WTC11 (cell line): Measurements from ENCODE around the gene TBC1D12. TPM values are rescaled to one million over a fixed set of nuclear protein-coding genes. Genes with fewer than 3 reads are reported as not detected.
A peak's percentile ranks its signal among the peaks of the same experiment; 100 is the strongest.

Experiments used
- ATAC-seq: fragments of 200-7000 bp; cut with Tn5 transposase; 2 replicates; pipeline ENCODE4 v1.10.0; 2021; ENCODE audit warnings: mild to moderate bottlenecking, moderate library complexity
- CTCF ChIA-PET: fragments of 300-600 bp; sonication (Branson Sonifier 250); formaldehyde crosslinking; loops from one replicate; lab custom pipeline; 2021; ENCODE audit warnings: antibody characterized with exemption; lab: Charles Lee
- POLR2A ChIA-PET: fragments of 350-600 bp; sonication (Branson Sonifier 250); formaldehyde crosslinking; loops from one replicate; lab custom pipeline; 2021; ENCODE audit warnings: antibody characterized with exemption; lab: Charles Lee
- DNase-seq: peaks from one replicate; pipeline ENCODE4 v3.0.0; 2021; ENCODE audit warnings: low spot score
- H3K27ac Mint-ChIP-seq: 2 replicates; pipeline ENCODE4 v1.8.0; 2021; ENCODE audit warnings: mixed read lengths
- H3K27me3 Mint-ChIP-seq: 2 replicates; pipeline ENCODE4 v1.8.0; 2021; ENCODE audit warnings: low read depth, mild to moderate bottlenecking, moderate library complexity, mixed read lengths
- H3K36me3 Mint-ChIP-seq: 2 replicates; pipeline ENCODE4 v1.8.0; 2021; ENCODE audit warnings: mixed read lengths
- H3K4me1 Mint-ChIP-seq: 2 replicates; pipeline ENCODE4 v1.8.0; 2022; ENCODE audit warnings: mixed read lengths
- H3K4me3 Mint-ChIP-seq: 2 replicates; pipeline ENCODE4 v1.8.0; 2021; ENCODE audit warnings: mild to moderate bottlenecking, moderate library complexity, mixed read lengths
- H3K9me3 Mint-ChIP-seq: 2 replicates; pipeline ENCODE4 v1.8.0; 2021; ENCODE audit warnings: mixed read lengths
- CREB1 ChIP-seq: sonication (generic); formaldehyde crosslinking; IDR thresholded peaks from 2 replicates; pipeline ENCODE4 v1.8.0; 2023; ENCODE audit warnings: mild to moderate bottlenecking, missing genetic modification reagents
- CTCF ChIP-seq: fragments of 200-600 bp; IDR thresholded peaks from 2 replicates; pipeline ENCODE4 v1.8.0; 2022; ENCODE audit warnings: antibody characterized with exemption
- EMX1 ChIP-seq: fragments of 250-450 bp; sonication (Bioruptor Pico); IDR thresholded peaks from 2 replicates; pipeline ENCODE4 v1.8.0; 2021; ENCODE audit warnings: mild to moderate bottlenecking
- ERG ChIP-seq: fragments of 250-450 bp; sonication (Bioruptor Pico); IDR thresholded peaks from 2 replicates; pipeline ENCODE4 v1.8.0; 2021; ENCODE audit warnings: mild to moderate bottlenecking
- ESRRA ChIP-seq: sonication (generic); formaldehyde crosslinking; IDR thresholded peaks from 2 replicates; pipeline ENCODE4 v1.8.1; 2022; ENCODE audit warnings: mild to moderate bottlenecking, missing genetic modification reagents, borderline replicate concordance
- FOXJ3 ChIP-seq: sonication (generic); formaldehyde crosslinking; IDR thresholded peaks from 2 replicates; pipeline ENCODE4 v1.9.0; 2021; ENCODE audit warnings: missing genetic modification reagents, mild to moderate bottlenecking, borderline replicate concordance
- FOXK1 ChIP-seq: sonication (generic); formaldehyde crosslinking; IDR thresholded peaks from 2 replicates; pipeline ENCODE4 v1.8.0; 2022; ENCODE audit warnings: mild to moderate bottlenecking, moderate library complexity, missing genetic modification reagents
- FOXP1 ChIP-seq: sonication (generic); formaldehyde crosslinking; IDR thresholded peaks from 2 replicates; pipeline ENCODE4 v1.8.0; 2022; ENCODE audit warnings: missing genetic modification reagents, mild to moderate bottlenecking, moderate library complexity, borderline replicate concordance
- GABPB1 ChIP-seq: sonication (generic); formaldehyde crosslinking; IDR thresholded peaks from 2 replicates; pipeline ENCODE4 v1.8.1; 2023; ENCODE audit warnings: mild to moderate bottlenecking, missing genetic modification reagents
- GRHL2 ChIP-seq: fragments of 250-450 bp; sonication (Bioruptor Pico); IDR thresholded peaks from 2 replicates; pipeline ENCODE4 v1.8.0; 2022; ENCODE audit warnings: mild to moderate bottlenecking, moderate library complexity; ENCODE audit not compliant: insufficient replicate concordance, severe bottlenecking
- MXD4 ChIP-seq: fragments of 250-450 bp; sonication (Bioruptor Pico); IDR thresholded peaks from 2 replicates; pipeline ENCODE4 v1.8.0; 2021; ENCODE audit warnings: mild to moderate bottlenecking, moderate library complexity, borderline replicate concordance
- NFE2L1 ChIP-seq: sonication (generic); formaldehyde crosslinking; IDR thresholded peaks from 2 replicates; pipeline ENCODE4 v1.8.1; 2023; ENCODE audit warnings: missing genetic modification reagents
- NFYB ChIP-seq: sonication (generic); formaldehyde crosslinking; conservative IDR thresholded peaks from 2 replicates; pipeline ENCODE4 v1.8.0; 2022; ENCODE audit warnings: low read depth, missing genetic modification reagents
- NR3C1 ChIP-seq: sonication (generic); formaldehyde crosslinking; conservative IDR thresholded peaks from 2 replicates; pipeline ENCODE4 v1.8.1; 2023; ENCODE audit warnings: low read depth, mild to moderate bottlenecking, missing genetic modification reagents
- RORB ChIP-seq: fragments of 250-450 bp; sonication (Bioruptor Pico); IDR thresholded peaks from 2 replicates; pipeline ENCODE4 v1.9.0; 2021; ENCODE audit warnings: mild to moderate bottlenecking
- SP1 ChIP-seq: sonication (generic); formaldehyde crosslinking; conservative IDR thresholded peaks from 2 replicates; pipeline ENCODE4 v1.8.1; 2022; ENCODE audit warnings: missing genetic modification reagents
- TCF7 ChIP-seq: sonication (generic); formaldehyde crosslinking; IDR thresholded peaks from 2 replicates; pipeline ENCODE4 v1.8.0; 2022; ENCODE audit warnings: mild to moderate bottlenecking, low read depth, missing genetic modification reagents, moderate library complexity
- TEAD1 ChIP-seq: sonication (generic); formaldehyde crosslinking; IDR thresholded peaks from 2 replicates; pipeline ENCODE4 v1.8.0; 2022; ENCODE audit warnings: mild to moderate bottlenecking, missing genetic modification reagents
- TP53 ChIP-seq: sonication (generic); formaldehyde crosslinking; IDR thresholded peaks from 2 replicates; pipeline ENCODE4 v1.8.1; 2023; ENCODE audit warnings: mild to moderate bottlenecking, missing genetic modification reagents
- ZNF671 ChIP-seq: fragments of 250-450 bp; sonication (Bioruptor Pico); IDR thresholded peaks from 2 replicates; pipeline ENCODE4 v1.8.0; 2021; ENCODE audit warnings: mild to moderate bottlenecking
- total RNA-seq: library from RNA; stranded (reverse); gene quantifications from 3 replicates; pipeline ENCODE4 v1.2.3, GENCODE V29; 2021
- TF ChIP-seq, protein P1 (sequence below): sonication (generic); formaldehyde crosslinking; IDR thresholded peaks from 2 replicates; pipeline ENCODE4 v1.8.0; 2023; ENCODE audit warnings: mild to moderate bottlenecking, missing genetic modification reagents
- TF ChIP-seq, protein P2 (sequence below): sonication (generic); formaldehyde crosslinking; IDR thresholded peaks from 2 replicates; pipeline ENCODE4 v1.8.1; 2022; ENCODE audit warnings: mild to moderate bottlenecking, missing genetic modification reagents, moderate library complexity, borderline replicate concordance
- TF ChIP-seq, protein P3 (sequence below): sonication (generic); formaldehyde crosslinking; IDR thresholded peaks from 2 replicates; pipeline ENCODE4 v1.8.1; 2023; ENCODE audit warnings: mild to moderate bottlenecking, moderate library complexity, missing genetic modification reagents

Gene TBC1D12
- total RNA-seq, 1 experiment from 2014 or later: 2.2 TPM

DNA sequence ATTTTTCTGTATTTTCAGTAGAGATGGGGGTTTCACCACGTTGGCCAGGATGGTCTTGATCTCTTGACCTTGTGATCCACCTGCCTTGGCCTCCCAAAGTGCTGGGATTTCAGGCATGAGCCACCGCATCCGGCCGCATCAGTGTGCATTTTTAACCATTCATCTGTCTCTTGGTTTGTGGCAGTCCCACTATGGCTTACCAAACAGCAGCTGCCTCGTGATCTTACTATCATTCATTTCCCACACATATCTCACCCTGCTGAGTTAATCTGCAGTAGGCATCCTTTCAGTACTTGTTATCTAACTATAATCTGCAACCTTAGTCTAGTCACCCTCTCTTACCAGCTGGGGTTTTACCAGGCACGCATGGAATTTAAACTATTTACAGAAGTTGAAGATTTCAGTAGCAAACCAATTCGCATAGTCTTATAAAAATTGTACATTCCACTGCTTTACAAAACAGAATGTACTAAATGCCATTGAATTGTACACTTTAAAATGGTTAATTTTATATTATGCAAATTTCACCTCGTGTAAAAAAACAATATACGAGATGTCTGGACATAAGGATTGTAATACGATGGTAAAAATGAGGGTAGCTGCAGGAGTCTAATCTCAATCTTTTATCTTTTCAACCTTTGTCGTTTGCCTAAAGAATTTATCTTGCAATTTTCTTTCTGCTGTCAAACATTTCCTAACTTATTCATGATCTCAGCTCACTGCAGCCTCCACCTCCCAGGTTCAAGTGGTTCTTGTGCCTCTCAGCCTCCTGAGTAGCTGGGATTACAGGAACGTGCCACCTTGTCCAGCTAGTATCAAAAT lies 4.6 kb upstream of the TBC1D12 start:
- Mint-ChIP-seq H3K36me3 (no peaks in the 10 kb centered on the region), H3K27ac (no peak overlapping the region)
- no peak for ATAC-seq
- TF ChIP-seq GRHL2 (CRISPR knock-in tag): no peak
- TF ChIP-seq, all 79 proteins: peak for 0
- ChIA-PET POLR2A (no interaction called here), CTCF (no interaction called here)
- H3K27me3 Mint-ChIP-seq: peaks cover 12% of the 10 kb centered on the region
- DNase-seq: no peak
- H3K9me3 Mint-ChIP-seq: peaks cover 8% of the 10 kb centered on the region; the same call in 1 of the 2 replicates
- peaks cover 16% of the 10 kb centered on the region for H3K4me1 Mint-ChIP-seq
- H3K4me3 Mint-ChIP-seq: no peak overlapping the region

GRCh38 chr10:94398762-94399161 lies 3.6 kb upstream of the TBC1D12 start:
- Mint-ChIP-seq H3K9me3 (peaks cover 8% of the 10 kb centered on the region; the same call in 1 of the 2 replicates), H3K27me3 (peaks cover 16% of the 10 kb centered on the region), H3K4me1 (peaks cover 16% of the 10 kb centered on the region), H3K27ac (no peak overlapping the region), H3K36me3 (no peaks in the 10 kb centered on the region), H3K4me3 (no peak overlapping the region)
- no peak for DNase-seq
- ChIA-PET POLR2A (no interaction called here), CTCF (no interaction called here)
- no peak for ATAC-seq
- TF ChIP-seq RORB (CRISPR knock-in tag): no peak
- TF ChIP-seq TCF7: no peak
- TF ChIP-seq NFYB (CRISPR knock-in tag): no peak
- no peak for TF ChIP-seq CREB1 (CRISPR knock-in tag)
- TF ChIP-seq, protein P1, sequence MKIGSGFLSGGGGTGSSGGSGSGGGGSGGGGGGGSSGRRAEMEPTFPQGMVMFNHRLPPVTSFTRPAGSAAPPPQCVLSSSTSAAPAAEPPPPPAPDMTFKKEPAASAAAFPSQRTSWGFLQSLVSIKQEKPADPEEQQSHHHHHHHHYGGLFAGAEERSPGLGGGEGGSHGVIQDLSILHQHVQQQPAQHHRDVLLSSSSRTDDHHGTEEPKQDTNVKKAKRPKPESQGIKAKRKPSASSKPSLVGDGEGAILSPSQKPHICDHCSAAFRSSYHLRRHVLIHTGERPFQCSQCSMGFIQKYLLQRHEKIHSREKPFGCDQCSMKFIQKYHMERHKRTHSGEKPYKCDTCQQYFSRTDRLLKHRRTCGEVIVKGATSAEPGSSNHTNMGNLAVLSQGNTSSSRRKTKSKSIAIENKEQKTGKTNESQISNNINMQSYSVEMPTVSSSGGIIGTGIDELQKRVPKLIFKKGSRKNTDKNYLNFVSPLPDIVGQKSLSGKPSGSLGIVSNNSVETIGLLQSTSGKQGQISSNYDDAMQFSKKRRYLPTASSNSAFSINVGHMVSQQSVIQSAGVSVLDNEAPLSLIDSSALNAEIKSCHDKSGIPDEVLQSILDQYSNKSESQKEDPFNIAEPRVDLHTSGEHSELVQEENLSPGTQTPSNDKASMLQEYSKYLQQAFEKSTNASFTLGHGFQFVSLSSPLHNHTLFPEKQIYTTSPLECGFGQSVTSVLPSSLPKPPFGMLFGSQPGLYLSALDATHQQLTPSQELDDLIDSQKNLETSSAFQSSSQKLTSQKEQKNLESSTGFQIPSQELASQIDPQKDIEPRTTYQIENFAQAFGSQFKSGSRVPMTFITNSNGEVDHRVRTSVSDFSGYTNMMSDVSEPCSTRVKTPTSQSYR (CRISPR knock-in tag): no peak
- TF ChIP-seq, protein P2, sequence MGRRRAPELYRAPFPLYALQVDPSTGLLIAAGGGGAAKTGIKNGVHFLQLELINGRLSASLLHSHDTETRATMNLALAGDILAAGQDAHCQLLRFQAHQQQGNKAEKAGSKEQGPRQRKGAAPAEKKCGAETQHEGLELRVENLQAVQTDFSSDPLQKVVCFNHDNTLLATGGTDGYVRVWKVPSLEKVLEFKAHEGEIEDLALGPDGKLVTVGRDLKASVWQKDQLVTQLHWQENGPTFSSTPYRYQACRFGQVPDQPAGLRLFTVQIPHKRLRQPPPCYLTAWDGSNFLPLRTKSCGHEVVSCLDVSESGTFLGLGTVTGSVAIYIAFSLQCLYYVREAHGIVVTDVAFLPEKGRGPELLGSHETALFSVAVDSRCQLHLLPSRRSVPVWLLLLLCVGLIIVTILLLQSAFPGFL (CRISPR knock-in tag): no peak
- TF ChIP-seq NR3C1 (CRISPR knock-in tag): no peak
- TF ChIP-seq GRHL2 (CRISPR knock-in tag): no peak
- no peak for TF ChIP-seq GABPB1 (CRISPR knock-in tag)
- TF ChIP-seq TP53: no peak
- TF ChIP-seq TEAD1 (CRISPR knock-in tag): no peak
- TF ChIP-seq NFE2L1 (CRISPR knock-in tag): no peak
- no peak for TF ChIP-seq EMX1
- TF ChIP-seq SP1 (CRISPR knock-in tag): no peak
- TF ChIP-seq FOXJ3 (CRISPR knock-in tag): no peak
- no peak for TF ChIP-seq FOXK1 (CRISPR knock-in tag)

GRCh38 chr10:94402843-94403379 lies 570 bp downstream of the TBC1D12 start:
- DNase-seq: peak; percentile 38
- peaks cover 45% of the 10 kb centered on the region for H3K27me3 Mint-ChIP-seq
- H3K9me3 Mint-ChIP-seq: peaks cover 8% of the 10 kb centered on the region; the same call in 1 of the 2 replicates
- POLR2A ChIA-PET: no interaction called here
- CTCF ChIA-PET: interaction anchor here (1.0 to 2.9 kb wide), 5 partner anchors 36 to 1028 kb away, joined by 3 to 16 read pairs (median 5); partner anchors contain the start of gene NOC3L
- peak; percentile 26 for ATAC-seq
- peak overlapping the region; percentile 81 for H3K4me3 Mint-ChIP-seq
- no peak overlapping the region for H3K27ac Mint-ChIP-seq
- H3K4me1 Mint-ChIP-seq: peaks cover 12% of the 10 kb centered on the region
- H3K36me3 Mint-ChIP-seq: no peaks in the 10 kb centered on the region
- 0 out of 2 replicates have a peak, but pooled peaks have one; percentile 47 for TF ChIP-seq GABPB1 (CRISPR knock-in tag)
- TF ChIP-seq TCF7: no peak
- TF ChIP-seq ERG (CRISPR knock-in tag): no peak
- TF ChIP-seq FOXP1 (CRISPR knock-in tag): 0 out of 2 replicates have a peak, but pooled peaks have one; percentile 6
- no peak for TF ChIP-seq ZNF671
- no peak for TF ChIP-seq CTCF
- TF ChIP-seq, protein P3, sequence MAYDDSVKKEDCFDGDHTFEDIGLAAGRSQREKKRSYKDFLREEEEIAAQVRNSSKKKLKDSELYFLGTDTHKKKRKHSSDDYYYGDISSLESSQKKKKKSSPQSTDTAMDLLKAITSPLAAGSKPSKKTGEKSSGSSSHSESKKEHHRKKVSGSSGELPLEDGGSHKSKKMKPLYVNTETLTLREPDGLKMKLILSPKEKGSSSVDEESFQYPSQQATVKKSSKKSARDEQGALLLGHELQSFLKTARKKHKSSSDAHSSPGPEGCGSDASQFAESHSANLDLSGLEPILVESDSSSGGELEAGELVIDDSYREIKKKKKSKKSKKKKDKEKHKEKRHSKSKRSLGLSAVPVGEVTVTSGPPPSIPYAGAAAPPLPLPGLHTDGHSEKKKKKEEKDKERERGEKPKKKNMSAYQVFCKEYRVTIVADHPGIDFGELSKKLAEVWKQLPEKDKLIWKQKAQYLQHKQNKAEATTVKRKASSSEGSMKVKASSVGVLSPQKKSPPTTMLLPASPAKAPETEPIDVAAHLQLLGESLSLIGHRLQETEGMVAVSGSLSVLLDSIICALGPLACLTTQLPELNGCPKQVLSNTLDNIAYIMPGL (CRISPR knock-in tag): 0 out of 2 replicates have a peak, but pooled peaks have one; percentile 25
- TF ChIP-seq ESRRA (CRISPR knock-in tag): 0 out of 2 replicates have a peak, but pooled peaks have one; percentile 31
- no peak for TF ChIP-seq MXD4 (CRISPR knock-in tag)
